CD4-positive, alpha-beta memory T cell (primary cell): Measurements from ENCODE around the gene PEX13. TPM values are rescaled to one million over a fixed set of nuclear protein-coding genes. Genes with fewer than 3 reads are reported as not detected.
A peak's percentile ranks its signal among the peaks of the same experiment; 100 is the strongest.

Experiments used
- CTCF ChIA-PET: fragments of 350-600 bp; sonication (Branson Sonifier 250); formaldehyde crosslinking; loops from one replicate; lab custom pipeline; 2021; ENCODE audit warnings: inconsistent platforms; ENCODE audit not compliant: partially characterized antibody; lab: Charles Lee
- POLR2A ChIA-PET: fragments of 350-600 bp; sonication (Branson Sonifier 250); formaldehyde crosslinking; loops from one replicate; lab custom pipeline; 2021; ENCODE audit not compliant: partially characterized antibody; lab: Charles Lee
- DNase-seq, 5 donors: peaks; one replicate each; pipeline versions ENCODE4 v3.0.0 to v3.0.0-alpha.2; 2020 to 2022; ENCODE audit warnings: mixed read lengths in 1 of 5
- H3K27ac ChIP-seq: one replicate; pipeline ENCODE4 v1.7.0; 2013; ENCODE audit warnings: low read depth, low read length
- H3K27me3 ChIP-seq: 2 replicates; pipeline ENCODE4 v1.7.0; 2013; ENCODE audit warnings: mild to moderate bottlenecking, low read length, moderate library complexity; ENCODE audit not compliant: insufficient read depth
- H3K36me3 ChIP-seq: 2 replicates; pipeline ENCODE4 v1.7.0; 2013; ENCODE audit warnings: mild to moderate bottlenecking, low read length, moderate library complexity; ENCODE audit not compliant: insufficient read depth
- H3K4me1 ChIP-seq: 2 replicates; pipeline ENCODE4 v1.7.0; 2013; ENCODE audit warnings: mild to moderate bottlenecking, low read length, moderate library complexity; ENCODE audit not compliant: insufficient read depth
- H3K4me3 ChIP-seq, 2 donors: one replicate each; pipeline ENCODE4 v1.7.0; 2013; ENCODE audit warnings: low read length in 2 of 2, mild to moderate bottlenecking in 1 of 2
- H3K9me3 ChIP-seq, 2 donors: one replicate each; pipeline ENCODE4 v1.7.0; 2013; ENCODE audit warnings: low read length in 2 of 2, control low read depth in 1 of 2; ENCODE audit not compliant: control insufficient read depth in 1 of 2
- H3K27ac Mint-ChIP-seq, 7 donors: one replicate each; pipeline ENCODE4 v1.8.0; 2020 to 2021; ENCODE audit warnings: mixed read lengths in 7 of 7, mild to moderate bottlenecking in 6 of 7, inconsistent platforms in 3 of 7, moderate library complexity in 3 of 7
- H3K27me3 Mint-ChIP-seq, 2 donors: one replicate each; pipeline ENCODE4 v1.8.0; 2020 to 2021; ENCODE audit warnings: mixed read lengths in 2 of 2
- H3K36me3 Mint-ChIP-seq, 2 donors: one replicate each; pipeline ENCODE4 v1.8.0; 2020 to 2021; ENCODE audit warnings: mixed read lengths in 2 of 2, inconsistent platforms in 1 of 2, mild to moderate bottlenecking in 1 of 2
- H3K4me1 Mint-ChIP-seq, 4 donors: one replicate each; pipeline ENCODE4 v1.8.0; 2020 to 2021; ENCODE audit warnings: mixed read lengths in 4 of 4, mild to moderate bottlenecking in 1 of 4
- H3K4me3 Mint-ChIP-seq, 8 donors: one replicate each; pipeline ENCODE4 v1.8.0; 2020 to 2021; ENCODE audit warnings: mixed read lengths in 8 of 8, mild to moderate bottlenecking in 7 of 8, moderate library complexity in 6 of 8, inconsistent platforms in 3 of 8
- H3K9me3 Mint-ChIP-seq, 8 donors: one replicate each; pipeline ENCODE4 v1.8.0; 2020 to 2021; ENCODE audit warnings: mixed read lengths in 8 of 8, mild to moderate bottlenecking in 5 of 8, inconsistent platforms in 3 of 8, moderate library complexity in 1 of 8
- intact Hi-C: fragments of 100-400 bp; cut with micrococcal nuclease; formaldehyde crosslinking; loops from one replicate; pipeline ENCODE4 v1.15.1; 2023
- polyA plus RNA-seq, 2 donors: library from polyadenylated mRNA; unstranded; fragments of 300-500 nt; fragmentation: Illumina TruSeq; gene quantifications; one replicate each; pipeline ENCODE4 v1.2.3, GENCODE V29; 2021
- total RNA-seq, 2 experiments: library from RNA; stranded (reverse); gene quantifications; one replicate each; pipeline ENCODE4 v1.2.3, GENCODE V29; 2021

The PEX13 gene
- total and polyA plus RNA-seq, 4 experiments from 2014 or later = 10.7 to 26.6 (median 21.0) TPM

- Histone ChIP-seq H3K27me3 (no peaks in the 10 kb centered on the region), H3K4me3 (no peak overlapping the region), H3K36me3 (no peaks in the 10 kb centered on the region), H3K9me3 (no peaks in the 10 kb centered on the region), H3K4me1 (peaks cover 7% of the 10 kb centered on the region), H3K27ac (no peak overlapping the region)
- ChIA-PET POLR2A (no interaction called here), CTCF (interaction anchor here (2.3 kb wide), 1 partner anchor 12 kb away, joined by 6 read pairs; no protein-coding TSS in a partner anchor)
- no peak for DNase-seq
- Mint-ChIP-seq H3K9me3 (peaks cover 0 to 14% (median 3%) of the 10 kb centered on the region in 8 donors), H3K36me3 (peaks cover 1 to 14% of the 10 kb centered on the region in 2 donors), H3K27ac (no peak overlapping the region), H3K27me3 (no peaks in the 10 kb centered on the region), H3K4me3 (no peak overlapping the region), H3K4me1 (peaks cover 4 to 12% (median 8%) of the 10 kb centered on the region in 4 donors)
- intact Hi-C loops = no loop called here
These were observed 28.3 kb upstream of the PEX13 start for GRCh38 chr2:60989259-60989658.

- H3K27me3 ChIP-seq = no peaks in the 10 kb centered on the region
- no peaks in the 10 kb centered on the region for H3K9me3 ChIP-seq
- intact Hi-C loops = no loop called here
- Mint-ChIP-seq H3K27ac (peak overlapping the region in 2 of 7 donors; percentile 15 to 56), H3K4me3 (no peak overlapping the region), H3K4me1 (peaks cover 4 to 12% (median 8%) of the 10 kb centered on the region in 4 donors), H3K36me3 (peaks cover 1 to 14% of the 10 kb centered on the region in 2 donors), H3K9me3 (peaks cover 0 to 14% (median 3%) of the 10 kb centered on the region in 8 donors), H3K27me3 (no peaks in the 10 kb centered on the region)
- ChIA-PET POLR2A (interaction anchor here (1.5 to 2.4 kb wide), 3 partner anchors 17 to 110 kb away, joined by 7 to 18 read pairs (median 11); partner anchors contain the start of gene REL), CTCF (interaction anchor here (1.3 to 2.8 kb wide), 4 partner anchors 14 to 285 kb away, joined by 3 to 11 read pairs (median 4); no protein-coding TSS in a partner anchor)
- H3K4me3 ChIP-seq = no peak overlapping the region
- no peak for DNase-seq
- H3K4me1 ChIP-seq = peaks cover 7% of the 10 kb centered on the region
- no peaks in the 10 kb centered on the region for H3K36me3 ChIP-seq
- H3K27ac ChIP-seq = no peak overlapping the region
These were observed 25.9 kb upstream of the PEX13 start for GRCh38 chr2:60991644-60992043.

GRCh38 chr2:60992985-60993392, 24.5 kb upstream of the PEX13 start:
- Histone ChIP-seq H3K27ac (no peak overlapping the region), H3K27me3 (no peaks in the 10 kb centered on the region), H3K9me3 (no peaks in the 10 kb centered on the region), H3K4me3 (peak overlapping the region; percentile 1 to 44), H3K4me1 (peaks cover 7% of the 10 kb centered on the region), H3K36me3 (no peaks in the 10 kb centered on the region)
- peak overlapping the region; percentile 71 to 80 (median 78) for H3K4me3 Mint-ChIP-seq
- intact Hi-C loops = no loop called here
- ChIA-PET POLR2A (interaction anchor here (0.7 to 2.4 kb wide), 9 partner anchors 12 to 173 kb away, joined by 3 to 18 read pairs (median 5); partner anchors contain the start of genes PEX13 and REL), CTCF (interaction anchor here (0.9 to 2.8 kb wide), 10 partner anchors 13 to 283 kb away, joined by 3 to 11 read pairs (median 4); partner anchors contain the start of gene REL)
- H3K27ac Mint-ChIP-seq = peak overlapping the region; percentile 62 to 97 (median 95)
- peak in 4 of 5 donors; percentile 46 to 61 (median 52) for DNase-seq
- H3K36me3 Mint-ChIP-seq = peaks cover 1 to 14% of the 10 kb centered on the region in 2 donors
- H3K9me3 Mint-ChIP-seq = peaks cover 0 to 14% (median 3%) of the 10 kb centered on the region in 8 donors
- H3K4me1 Mint-ChIP-seq = peaks cover 4 to 12% (median 9%) of the 10 kb centered on the region in 4 donors
- no peaks in the 10 kb centered on the region for H3K27me3 Mint-ChIP-seq

GRCh38 chr2:60994131-60994530, 23.4 kb upstream of the PEX13 start:
- Histone ChIP-seq H3K36me3 (no peaks in the 10 kb centered on the region), H3K9me3 (no peaks in the 10 kb centered on the region), H3K27me3 (no peaks in the 10 kb centered on the region), H3K27ac (no peak overlapping the region), H3K4me3 (no peak overlapping the region), H3K4me1 (peaks cover 7% of the 10 kb centered on the region)
- peak overlapping the region in 3 of 8 donors; percentile 21 to 56 (median 52) for H3K4me3 Mint-ChIP-seq
- CTCF ChIA-PET = interaction anchor here (2.1 to 10.1 kb wide), 4 partner anchors 10 to 286 kb away, joined by 5 to 181 read pairs (median 8); partner anchors contain the start of gene REL
- DNase-seq = no peak
- H3K36me3 Mint-ChIP-seq = peaks cover 1 to 14% of the 10 kb centered on the region in 2 donors
- H3K9me3 Mint-ChIP-seq = peaks cover 0 to 14% (median 3%) of the 10 kb centered on the region in 8 donors
- H3K27ac Mint-ChIP-seq = peak overlapping the region in 3 of 7 donors; percentile 7 to 81 (median 36)
- peaks cover 4 to 12% (median 9%) of the 10 kb centered on the region in 4 donors for H3K4me1 Mint-ChIP-seq
- POLR2A ChIA-PET = interaction anchor here (0.6 to 2.4 kb wide), 2 partner anchors 29 to 199 kb away, joined by 3 to 11 read pairs; no protein-coding TSS in a partner anchor
- intact Hi-C loops = no loop called here
- no peaks in the 10 kb centered on the region for H3K27me3 Mint-ChIP-seq

GRCh38 chr2:60998628-60999545, 18.6 kb upstream of the PEX13 start:
- Histone ChIP-seq H3K4me1 (no peaks in the 10 kb centered on the region), H3K27ac (no peak overlapping the region), H3K27me3 (no peaks in the 10 kb centered on the region), H3K36me3 (no peaks in the 10 kb centered on the region), H3K9me3 (no peaks in the 10 kb centered on the region), H3K4me3 (no peak overlapping the region)
- peak in 4 of 5 donors; percentile 55 to 64 (median 59) for DNase-seq
- intact Hi-C loops = loop anchor here (1.0 to 5.0 kb wide), 6 partner anchors 77 to 292 kb away; partner anchors contain the start of gene REL
- ChIA-PET POLR2A (interaction anchor here (0.8 to 1.3 kb wide), 7 partner anchors 19 to 293 kb away, joined by 3 to 10 read pairs (median 4); partner anchors contain the start of genes PEX13 and REL), CTCF (interaction anchor here (0.6 to 10.1 kb wide), 31 partner anchors 8 to 291 kb away, joined by 3 to 181 read pairs (median 5); partner anchors contain the start of genes PAPOLG and REL)
- Mint-ChIP-seq H3K9me3 (no peaks in the 10 kb centered on the region), H3K4me1 (peaks cover 0 to 2% (median 0%) of the 10 kb centered on the region in 4 donors), H3K36me3 (peaks cover 0 to 4% of the 10 kb centered on the region in 2 donors), H3K27me3 (no peaks in the 10 kb centered on the region), H3K27ac (peak overlapping the region in 2 of 7 donors; percentile 4 to 36), H3K4me3 (no peak overlapping the region)

GRCh38 chr2:61005736-61006135, 11.8 kb upstream of the PEX13 start:
- Histone ChIP-seq H3K4me3 (no peak overlapping the region), H3K36me3 (no peaks in the 10 kb centered on the region), H3K9me3 (no peaks in the 10 kb centered on the region), H3K4me1 (no peaks in the 10 kb centered on the region), H3K27me3 (no peaks in the 10 kb centered on the region), H3K27ac (no peak overlapping the region)
- CTCF ChIA-PET = interaction anchor here (1.1 to 1.6 kb wide), 3 partner anchors 13 to 299 kb away, joined by 4 to 6 read pairs (median 5); no protein-coding TSS in a partner anchor
- H3K4me3 Mint-ChIP-seq = no peak overlapping the region
- H3K36me3 Mint-ChIP-seq = peaks cover 0 to 8% of the 10 kb centered on the region in 2 donors
- POLR2A ChIA-PET = interaction anchor here (1.0 kb wide), 1 partner anchor 9 kb away, joined by 3 read pairs; no protein-coding TSS in a partner anchor
- no peaks in the 10 kb centered on the region for H3K9me3 Mint-ChIP-seq
- intact Hi-C loops = no loop called here
- H3K27me3 Mint-ChIP-seq = no peaks in the 10 kb centered on the region
- no peak for DNase-seq
- no peak overlapping the region for H3K27ac Mint-ChIP-seq
- H3K4me1 Mint-ChIP-seq = no peaks in the 10 kb centered on the region
